ENCODE measurements around the gene IGSF21. TPM values are rescaled to one million over a fixed set of nuclear protein-coding genes. Genes with fewer than 3 reads are reported as not detected.

Gene IGSF21
- total RNA-seq, 2 donors from 2014 or later, result 4.7 to 7.8 TPM

DNA sequence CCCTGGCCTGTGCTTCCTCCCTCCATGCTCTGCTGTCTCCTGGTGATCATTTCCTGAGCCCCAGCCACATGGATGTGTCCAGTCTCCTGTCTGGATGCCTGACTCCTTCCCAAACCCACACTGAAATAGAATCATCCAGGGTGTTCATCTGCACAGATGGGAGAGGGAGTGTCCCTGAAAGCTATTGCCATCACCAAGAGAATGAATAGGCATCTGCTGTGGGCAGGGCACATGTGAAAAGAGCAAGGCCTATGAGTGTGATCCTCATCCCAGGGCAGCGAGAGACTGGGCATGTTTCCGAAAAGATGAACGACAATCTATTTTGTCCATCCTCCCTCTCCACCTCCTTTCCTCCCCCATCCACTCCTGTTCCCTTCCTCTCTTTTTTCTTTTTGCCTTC is 5.0 kb downstream of the IGSF21 start:
- DNase-seq (ENCODE audit: low spot score), result no peak
- intact Hi-C loops (cut with DNase I), result no loop called here

DNA sequence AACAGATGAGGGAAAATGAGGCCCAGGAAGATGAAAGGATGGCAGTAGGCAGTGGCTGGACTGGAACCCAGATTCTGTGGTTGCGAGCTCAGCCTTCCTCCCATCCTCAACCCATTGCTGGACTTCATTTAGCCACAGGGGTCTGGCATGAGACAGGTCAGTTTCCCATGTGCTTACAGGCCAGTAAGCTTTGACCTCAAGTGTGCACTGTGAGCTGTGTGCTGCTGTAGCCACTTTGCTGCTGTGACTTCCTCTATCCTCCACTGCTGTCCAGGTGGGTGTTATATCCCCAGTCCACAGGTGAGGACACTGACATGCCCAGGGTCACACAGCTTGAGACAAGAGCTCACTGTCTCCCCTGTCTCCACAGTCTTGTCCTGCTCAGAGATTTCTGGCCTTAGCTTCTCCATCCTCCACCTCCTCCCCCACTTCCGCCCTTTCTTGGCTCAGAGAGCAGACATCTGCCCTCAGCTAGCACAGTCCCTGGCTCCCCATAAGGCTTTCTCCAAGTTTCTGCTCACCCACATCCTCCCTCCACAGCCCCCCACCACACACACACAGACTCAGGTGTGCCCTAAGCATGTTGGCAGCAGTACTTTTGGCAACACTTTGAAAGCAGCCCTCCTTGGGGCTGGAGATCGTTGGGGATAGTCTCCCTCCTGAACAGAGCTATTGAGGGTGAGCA is 7.3 kb downstream of the IGSF21 start:
- DNase-seq (ENCODE audit: low spot score), result no peak
- intact Hi-C loops (cut with DNase I), result no loop called here

DNA sequence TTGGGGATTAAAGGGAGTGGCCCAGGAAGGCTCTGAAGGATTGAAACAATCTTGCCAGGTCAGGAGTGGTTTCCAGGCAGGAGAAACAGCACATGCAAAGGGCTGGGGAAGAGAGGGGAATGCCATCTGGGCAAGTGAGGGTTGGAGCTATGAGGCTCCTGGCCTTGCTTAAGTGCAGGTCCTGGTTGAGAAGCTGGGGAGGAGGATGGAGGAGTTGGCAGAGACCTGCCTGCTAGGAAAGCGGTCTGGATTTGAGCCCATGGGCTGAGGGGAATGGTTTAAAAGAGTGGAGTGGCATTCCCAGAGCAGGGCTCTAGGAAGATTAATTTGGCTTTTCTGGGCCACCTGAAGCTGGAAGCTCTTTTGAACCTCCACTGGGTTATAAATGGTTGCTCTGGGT is 9.2 kb downstream of the IGSF21 start:
- DNase-seq (ENCODE audit: low spot score), result no peak
- intact Hi-C loops (cut with DNase I), result no loop called here

DNA sequence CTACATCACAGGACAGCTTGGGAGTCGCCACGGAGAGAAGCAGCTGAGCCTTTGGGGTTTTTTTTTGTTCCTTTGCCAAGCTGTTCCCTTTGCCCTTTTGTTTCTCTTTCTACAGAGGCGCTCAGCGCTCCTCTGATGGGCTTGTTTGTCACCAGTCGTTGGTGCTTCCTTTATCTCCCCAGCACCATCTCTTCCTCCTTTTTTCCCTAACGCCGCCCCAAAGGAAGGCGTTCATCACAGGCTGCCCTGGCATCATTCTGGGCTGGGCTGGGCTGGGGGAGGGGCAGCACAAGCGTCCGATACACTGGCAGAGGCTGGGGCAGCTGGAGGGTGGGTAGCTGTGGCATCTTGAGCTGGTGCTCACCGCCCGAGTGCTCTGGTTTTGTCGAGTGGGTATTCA is 10.5 kb downstream of the IGSF21 start:
- no peak for DNase-seq (ENCODE audit: low spot score)
- intact Hi-C loops (cut with DNase I), result no loop called here

DNA sequence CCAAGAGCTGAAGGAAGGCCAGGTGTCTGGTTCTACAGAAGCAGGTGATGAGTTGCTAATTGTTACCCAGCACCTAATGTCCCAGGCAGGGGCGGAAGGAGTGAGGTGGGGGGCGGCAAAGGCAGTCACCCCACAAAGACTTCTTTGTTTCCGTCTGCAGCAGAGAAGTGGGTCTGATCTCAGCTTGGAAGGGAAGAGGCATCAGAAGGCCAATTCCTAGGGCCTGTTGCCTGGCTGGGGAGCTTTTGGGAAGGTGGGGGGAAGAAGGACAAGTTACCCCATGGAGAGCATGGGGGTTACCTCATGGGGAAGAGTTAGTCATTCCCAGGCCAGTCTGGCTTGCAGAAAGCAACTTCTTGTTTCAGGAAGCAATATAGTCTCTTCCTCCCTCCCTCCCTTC is 10.9 kb downstream of the IGSF21 start:
- intact Hi-C loops (cut with DNase I), result no loop called here

DNA sequence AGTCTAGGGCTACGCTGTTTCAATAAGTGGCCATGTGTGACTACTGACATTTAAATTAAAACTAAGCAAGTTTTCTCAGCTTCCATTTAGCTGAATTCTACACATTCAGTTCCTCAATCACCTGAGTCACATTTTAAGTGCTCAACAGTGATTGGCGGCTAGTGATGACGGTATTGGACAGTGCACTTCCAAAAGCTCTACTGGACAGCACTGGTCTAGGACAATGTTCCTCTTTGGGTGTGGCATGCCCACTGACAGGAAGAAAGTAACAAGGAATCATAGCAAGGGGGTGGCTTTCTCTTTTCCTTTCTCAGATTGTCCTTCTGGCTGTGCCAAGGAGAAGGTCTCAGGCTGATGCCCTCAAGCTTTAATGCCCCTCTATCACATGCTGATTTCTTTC is 11.7 kb downstream of the IGSF21 start:
- intact Hi-C loops (cut with DNase I), result no loop called here
- no peak for DNase-seq (ENCODE audit: low spot score)

More for the DNA sequence above, 10.9 kb downstream of the IGSF21 start:
- no peak for DNase-seq (ENCODE audit: low spot score)

DNA sequence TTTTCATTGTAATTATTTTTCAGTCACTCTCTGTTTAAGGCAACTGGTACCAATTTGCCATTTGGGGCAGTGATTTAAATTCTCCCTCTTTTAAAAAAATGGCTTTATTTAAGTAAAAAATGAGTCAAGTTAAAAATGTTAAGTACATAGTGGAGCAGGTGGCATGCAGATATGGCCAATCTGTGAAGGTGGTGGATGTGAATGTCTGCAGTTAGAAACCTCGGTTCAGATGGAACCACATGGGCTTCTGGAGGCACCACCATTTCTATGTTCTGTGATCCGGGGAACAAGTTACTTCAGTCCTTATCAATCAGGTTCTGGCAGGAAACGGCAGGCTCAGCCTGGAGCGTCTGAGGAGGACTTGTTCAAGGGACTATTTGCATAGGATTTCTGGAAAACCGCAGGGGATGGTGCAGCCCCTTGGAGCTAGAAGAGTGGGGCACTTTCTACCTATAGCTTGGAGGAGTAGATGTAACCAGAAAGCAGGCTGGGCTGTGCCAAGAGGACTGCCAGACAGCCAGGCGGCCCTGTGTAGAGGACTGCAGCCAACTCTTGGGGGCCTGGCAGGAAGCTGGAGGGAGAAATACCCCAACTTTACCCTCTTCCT is 12.3 kb downstream of the IGSF21 start:
- intact Hi-C loops (cut with DNase I), result loop anchor here in 1 of 2 donors (10.0 kb wide), 1 partner anchor 425 kb away; no protein-coding TSS in a partner anchor
- no peak for DNase-seq (ENCODE audit: low spot score)

DNA sequence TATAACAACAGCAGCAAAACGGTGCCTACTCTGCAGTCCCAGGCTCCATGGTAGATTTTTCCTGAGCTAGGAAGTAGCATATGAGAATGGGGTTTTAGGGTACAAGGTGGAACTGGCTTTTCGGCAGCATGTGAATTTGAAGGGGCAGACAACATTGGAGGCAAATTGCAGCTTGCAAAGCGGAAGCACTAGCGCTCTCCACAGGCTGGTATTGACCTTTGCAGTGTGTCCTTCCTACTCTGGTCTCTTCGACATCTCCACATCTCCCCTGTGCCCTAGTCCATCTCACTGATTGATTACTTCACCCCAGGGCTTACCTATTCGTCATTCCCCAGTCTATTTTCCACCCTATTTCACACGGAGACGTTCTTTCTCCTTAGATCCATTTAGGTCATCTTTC is 13.0 kb downstream of the IGSF21 start:
- intact Hi-C loops (cut with DNase I), result loop anchor here in 1 of 2 donors (10.0 kb wide), 1 partner anchor 426 kb away; no protein-coding TSS in a partner anchor
- DNase-seq (ENCODE audit: low spot score), result no peak

DNA sequence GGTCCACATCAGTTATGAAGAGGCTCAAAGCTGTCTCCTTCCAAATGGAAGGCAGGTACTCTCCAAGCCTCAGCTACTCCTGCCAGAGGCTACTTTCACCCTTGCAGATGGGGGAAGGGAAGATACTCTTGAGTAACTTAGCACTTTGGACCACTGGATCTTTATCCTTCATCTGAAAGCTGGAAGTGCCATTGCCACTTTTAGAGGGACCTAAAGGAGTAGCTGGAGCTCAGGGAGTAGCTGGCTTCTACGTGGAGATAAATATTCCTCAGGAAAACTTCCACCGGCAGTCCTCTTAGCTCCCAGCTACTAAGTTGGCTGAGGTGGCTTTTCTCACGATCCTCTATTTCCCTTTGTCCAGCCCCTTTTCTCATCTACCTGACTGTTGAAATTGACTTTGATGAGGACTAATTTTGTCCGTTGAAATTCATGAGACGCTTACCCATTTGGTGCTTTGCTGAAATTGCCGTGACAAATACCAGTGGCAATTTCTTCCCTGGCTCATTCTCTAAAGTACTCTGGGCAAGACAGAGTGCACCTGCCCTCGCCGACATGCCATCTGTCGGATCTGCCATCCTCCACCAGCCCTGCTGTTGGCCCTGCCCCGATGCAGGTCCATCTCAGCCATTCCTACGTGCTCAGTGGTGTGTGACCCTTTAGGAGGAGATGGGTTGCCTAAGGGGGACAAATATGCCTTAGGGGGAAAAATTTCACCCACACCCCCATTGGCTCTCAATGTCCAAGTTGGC is 13.6 kb downstream of the IGSF21 start:
- DNase-seq (ENCODE audit: low spot score), result no peak
- intact Hi-C loops (cut with DNase I), result loop anchor here in 1 of 2 donors (10.0 kb wide), 1 partner anchor 426 kb away; no protein-coding TSS in a partner anchor

DNA sequence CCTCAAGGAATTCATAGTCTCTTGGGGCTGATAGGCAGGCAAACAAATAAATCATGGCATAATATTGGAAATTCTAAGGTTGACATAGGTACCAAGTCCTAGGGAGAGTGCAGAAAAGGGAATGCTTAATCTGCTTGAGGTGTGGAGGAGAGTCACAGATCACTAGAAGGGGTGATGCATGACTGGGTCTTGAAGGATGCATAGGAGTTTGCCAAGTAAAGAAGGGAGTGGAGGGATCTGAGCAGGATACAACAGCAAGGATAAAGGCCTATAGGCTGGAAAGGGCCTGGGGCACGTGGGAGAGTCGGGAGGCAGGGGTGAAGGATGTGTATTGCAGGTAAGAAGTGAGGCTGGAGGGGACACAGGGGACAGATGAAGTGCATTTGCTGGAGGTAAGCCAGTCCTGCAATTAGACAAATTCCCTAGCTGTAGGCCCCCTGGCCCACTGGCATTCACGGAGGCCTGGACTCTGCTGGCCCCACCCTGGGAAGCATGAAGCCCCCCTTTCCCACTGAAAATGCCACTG is 15.9 kb downstream of the IGSF21 start:
- intact Hi-C loops (cut with DNase I), result loop anchor here in 1 of 2 donors (10.0 kb wide), 1 partner anchor 429 kb away; no protein-coding TSS in a partner anchor
- no peak for DNase-seq (ENCODE audit: low spot score)

DNA sequence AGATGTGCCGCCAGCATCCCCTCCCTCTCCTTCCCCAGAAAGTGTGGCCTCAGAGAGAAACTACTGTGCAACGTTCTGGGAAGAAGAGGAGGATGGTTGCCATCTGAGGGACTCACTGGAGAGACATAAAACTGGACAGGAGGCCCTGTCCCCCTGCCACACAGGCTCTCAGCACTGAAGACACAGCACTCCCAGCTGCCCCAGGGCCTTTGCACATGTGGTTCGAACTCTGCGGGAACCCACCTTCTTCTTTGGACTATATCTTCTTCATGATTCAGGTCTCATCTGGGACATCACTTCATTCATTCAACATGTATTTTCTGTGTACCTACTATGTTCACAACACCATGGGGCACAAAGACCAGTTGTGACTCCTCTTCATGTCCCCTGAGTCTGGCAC is 17.4 kb downstream of the IGSF21 start:
- DNase-seq (ENCODE audit: low spot score), result no peak
- intact Hi-C loops (cut with DNase I), result loop anchor here in 1 of 2 donors (1.0 to 10.0 kb wide), 2 partner anchors 28 to 430 kb away; no protein-coding TSS in a partner anchor

DNA sequence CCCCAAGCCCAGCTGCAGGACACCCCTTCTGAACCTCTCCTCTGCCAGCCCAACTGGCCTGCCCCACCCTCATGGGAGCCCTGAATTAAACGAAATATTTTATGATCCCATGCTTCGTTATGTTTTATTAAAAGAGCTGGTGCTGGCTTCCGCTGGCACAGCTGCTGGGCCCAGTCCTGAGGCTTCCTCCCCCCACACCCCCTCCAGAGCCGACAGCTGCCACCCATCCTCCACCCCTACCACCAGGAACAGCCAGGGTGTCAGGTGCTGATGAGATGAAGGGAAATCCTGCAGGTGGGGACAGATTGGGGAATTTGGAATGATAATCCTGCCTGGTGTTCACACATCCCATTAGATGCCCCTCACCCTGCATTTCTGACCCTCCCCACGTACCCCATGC is 19.0 kb downstream of the IGSF21 start:
- intact Hi-C loops (cut with DNase I), result loop anchor here in 1 of 2 donors (10.0 kb wide), 1 partner anchor 432 kb away; no protein-coding TSS in a partner anchor
- DNase-seq (ENCODE audit: low spot score), result no peak

DNA sequence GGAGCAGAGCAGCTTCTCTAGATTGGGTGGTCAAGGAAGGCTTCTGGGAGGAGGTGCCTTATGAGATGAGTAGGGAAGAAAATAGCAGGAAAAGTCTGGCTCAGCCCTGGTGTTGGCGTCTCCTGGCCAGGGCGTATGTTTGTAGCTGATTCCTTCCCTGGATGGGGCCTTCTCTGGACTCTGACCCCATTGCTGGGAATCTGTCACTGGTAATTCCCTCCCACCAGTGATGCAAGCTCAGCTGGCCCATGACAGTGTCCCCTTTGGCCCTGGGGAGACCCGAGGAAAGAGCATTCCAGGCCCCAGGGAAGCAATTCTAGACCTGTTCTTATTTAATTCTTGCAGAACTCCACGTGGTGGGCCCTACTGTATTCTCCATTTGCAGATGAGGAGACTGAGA is 20.7 kb downstream of the IGSF21 start:
- intact Hi-C loops (cut with DNase I), result loop anchor here in 1 of 2 donors (10.0 kb wide), 1 partner anchor 433 kb away; no protein-coding TSS in a partner anchor
- DNase-seq (ENCODE audit: low spot score), result no peak

DNA sequence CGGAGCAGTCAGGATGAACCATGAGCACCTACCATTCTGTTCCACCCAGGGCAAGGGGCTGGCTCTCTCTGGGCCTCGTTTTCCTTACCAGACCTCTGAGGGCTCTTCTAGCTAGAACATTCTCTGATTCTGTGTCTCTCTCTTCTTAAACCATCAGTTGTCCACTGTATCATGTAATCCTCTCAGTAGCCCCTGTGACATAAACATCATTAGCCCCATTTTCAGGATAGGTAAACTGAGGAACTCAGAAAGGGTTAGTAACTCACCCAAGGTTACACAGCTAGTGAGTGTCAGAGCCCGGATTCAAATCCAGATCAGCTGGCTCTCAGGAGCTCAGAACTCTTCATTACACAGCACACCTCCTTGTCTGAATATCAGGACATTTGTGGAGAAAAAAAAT is 22.8 kb downstream of the IGSF21 start:
- DNase-seq (ENCODE audit: low spot score), result no peak
- intact Hi-C loops (cut with DNase I), result no loop called here

DNA sequence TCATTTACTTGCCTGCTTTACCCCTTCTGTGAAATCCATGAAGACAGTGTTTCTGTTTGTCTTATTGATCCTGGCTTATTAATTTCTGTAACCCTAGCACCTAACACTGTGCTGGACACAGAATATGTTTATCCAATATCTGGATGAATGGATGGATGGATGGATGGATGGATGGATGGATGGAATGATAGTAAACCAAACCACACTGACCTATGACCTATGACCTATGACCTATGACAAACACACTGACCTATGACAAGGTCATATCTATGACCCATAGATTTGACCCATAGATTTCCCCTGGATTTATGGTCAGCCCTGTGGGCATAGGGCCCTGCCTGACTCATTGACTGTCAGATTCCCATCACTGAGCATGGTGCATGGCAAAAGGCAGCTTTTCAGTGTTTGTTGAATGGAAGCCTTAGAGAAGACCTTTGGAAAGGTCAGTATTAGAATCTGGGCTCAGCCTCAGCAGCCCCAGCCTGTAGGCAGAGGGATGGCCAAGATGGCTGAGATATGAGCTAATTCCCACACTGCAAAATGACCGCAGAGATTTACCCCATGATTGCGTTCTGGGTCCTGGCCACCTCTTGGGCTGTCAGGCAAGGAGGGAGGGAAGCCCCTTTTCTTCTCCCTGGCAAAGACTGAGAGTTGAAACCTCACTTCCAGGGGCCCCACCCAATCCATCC is 24.6 kb downstream of the IGSF21 start:
- no peak for DNase-seq (ENCODE audit: low spot score)
- intact Hi-C loops (cut with DNase I), result no loop called here

DNA sequence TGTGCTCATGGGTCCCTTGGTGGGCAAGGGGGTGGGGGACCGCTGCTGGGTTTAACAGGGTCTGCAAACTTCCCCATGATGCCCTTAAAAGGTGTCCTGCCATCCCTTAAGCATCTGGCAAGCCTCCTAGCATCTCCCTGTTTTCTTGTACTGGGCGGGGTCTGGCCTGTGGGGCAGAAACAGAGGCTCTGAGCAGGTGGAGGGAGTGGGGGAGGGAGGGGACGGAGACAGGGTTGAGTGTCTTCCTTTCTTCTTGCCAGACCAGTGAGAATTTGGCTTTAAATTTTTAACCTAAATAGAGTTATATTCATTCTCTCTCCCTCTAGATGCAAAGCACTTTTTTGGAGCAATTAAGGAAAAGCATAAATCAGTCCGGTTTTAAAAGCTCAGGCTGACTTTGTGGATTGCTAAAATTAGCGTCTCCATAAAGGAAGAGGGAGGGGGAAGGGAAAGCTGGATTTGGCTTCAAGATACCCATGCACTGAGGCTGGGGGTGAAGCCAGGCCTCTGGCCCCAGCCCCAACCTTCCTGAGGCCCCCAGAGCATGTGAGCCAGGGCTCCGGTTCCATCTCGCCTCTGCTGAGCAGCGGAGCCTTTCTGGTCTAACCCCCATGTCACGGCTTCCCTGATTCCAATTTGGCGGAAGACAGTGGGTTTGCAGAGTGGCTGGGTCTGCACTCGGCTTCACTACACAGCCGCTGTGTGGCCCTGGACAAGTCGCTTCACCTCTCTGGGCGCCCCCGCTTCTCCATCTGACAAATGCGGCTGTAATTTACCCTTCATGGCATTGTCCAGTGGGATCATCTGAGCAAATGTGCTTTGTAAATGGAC is 25.3 kb downstream of the IGSF21 start:
- intact Hi-C loops (cut with DNase I), result no loop called here
- no peak for DNase-seq (ENCODE audit: low spot score)

DNA sequence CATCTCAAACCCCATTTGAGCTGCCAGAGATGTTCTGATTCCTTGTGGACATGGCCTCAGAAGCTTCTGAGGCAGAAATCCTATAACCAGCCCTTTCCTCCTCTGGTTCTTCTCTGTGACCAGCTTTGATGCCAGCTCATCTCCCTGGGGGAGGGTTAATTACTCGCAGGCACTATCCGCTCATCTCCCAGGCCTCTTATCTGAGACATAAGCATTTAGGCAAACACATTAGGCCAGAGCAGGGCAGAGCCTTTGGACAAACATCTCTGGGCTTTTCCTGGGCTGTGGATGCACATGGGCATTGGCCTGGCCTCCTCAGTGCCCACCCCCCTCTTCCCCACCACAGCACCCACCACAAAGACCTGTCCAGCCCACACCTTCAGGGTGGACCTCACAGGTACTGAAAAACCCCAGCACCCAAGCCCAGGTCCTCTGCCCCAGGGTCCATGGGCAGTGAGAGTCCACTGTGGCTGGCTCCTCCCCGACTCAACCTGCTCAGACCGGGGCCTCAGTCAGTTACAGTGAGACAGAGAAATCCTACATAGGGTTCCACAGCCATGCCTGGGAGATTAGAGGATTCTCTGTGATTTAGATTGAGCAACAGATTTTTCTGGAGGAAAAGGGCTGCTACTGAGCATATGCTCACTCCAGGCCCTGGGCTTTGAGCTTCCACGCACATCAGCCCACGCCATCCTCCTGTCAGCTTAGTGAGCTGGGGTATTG is 26.9 kb downstream of the IGSF21 start:
- no peak for DNase-seq (ENCODE audit: low spot score)
- intact Hi-C loops (cut with DNase I), result no loop called here

Measured in posterior vena cava (tissue), 2 donors.